Erythroblast (primary cell): ENCODE data around the gene PCDHGA4.

Experiments used
- GATA1 ChIP-seq: IDR thresholded peaks from 2 replicates; pipeline ENCODE4 v1.6.1; 2011; ENCODE audit warnings: low read depth, mild to moderate bottlenecking, control low read depth, low read length, moderate library complexity
- POLR2A ChIP-seq: IDR thresholded peaks from 2 replicates; pipeline ENCODE4 v1.6.1; 2011; ENCODE audit warnings: mild to moderate bottlenecking, low read length

GRCh38 chr5:141373673-141374317, 19.0 kb downstream of the PCDHGA4 start, which contains the start of gene PCDHGA6:
- TF ChIP-seq POLR2A (no peak), GATA1 (no peak)
